ENCODE measurements around the gene MMRN1.

Gene MMRN1

GRCh38 chr4:89897867-89898266, 3.2 kb downstream of the MMRN1 start:
- H3K36me3 ChIP-seq (ENCODE audit: control insufficient read depth, low read length) = no peaks in the 10 kb centered on the region
- no peaks in the 10 kb centered on the region for H4K20me1 ChIP-seq (ENCODE audit: control insufficient read depth, insufficient read depth, low read depth, low read length)
- H3K4me2 ChIP-seq (ENCODE audit: low read length) = no peak overlapping the region
- H3K4me3 ChIP-seq (ENCODE audit: low read length) = no peak overlapping the region
- TF ChIP-seq EZH2phosphoT487 (IDR thresholded peaks at IDR 0.05; ENCODE audit: borderline replicate concordance, low read length) (no peak), CTCF (IDR thresholded peaks at IDR 0.05; ENCODE audit: low read depth, low read length, poor library complexity, severe bottlenecking) (no peak)
- no peaks in the 10 kb centered on the region for H3F3A ChIP-seq (ENCODE audit: control insufficient read depth, insufficient read depth)
- peaks cover 16% of the 10 kb centered on the region for H3K4me1 ChIP-seq (ENCODE audit: control insufficient read depth, low read length)
- no peaks in the 10 kb centered on the region for H3K9me2 ChIP-seq (replicated peaks; ENCODE audit: control insufficient read depth, low read length)
- H3K27ac ChIP-seq (ENCODE audit: low read depth, low read length) = no peak overlapping the region
- H3K9me3 ChIP-seq (ENCODE audit: control insufficient read depth, insufficient read depth, low read length) = no peaks in the 10 kb centered on the region
- peaks cover 7% of the 10 kb centered on the region for H3K27me3 ChIP-seq (ENCODE audit: control insufficient read depth, low read length)
- H3K79me2 ChIP-seq (ENCODE audit: control insufficient read depth, low read length) = no peaks in the 10 kb centered on the region

GRCh38 chr4:89898304-89898716, 3.7 kb downstream of the MMRN1 start:
- Histone ChIP-seq H3K4me2 (ENCODE audit: low read length) (no peak overlapping the region; the same call in 1 of the 2 replicates), H3K36me3 (ENCODE audit: control insufficient read depth, low read length) (no peaks in the 10 kb centered on the region), H3K9me3 (ENCODE audit: control insufficient read depth, insufficient read depth, low read length) (no peaks in the 10 kb centered on the region), H3K79me2 (ENCODE audit: control insufficient read depth, low read length) (no peaks in the 10 kb centered on the region), H3K27me3 (ENCODE audit: control insufficient read depth, low read length) (peaks cover 7% of the 10 kb centered on the region), H3K9me2 (replicated peaks; ENCODE audit: control insufficient read depth, low read length) (no peaks in the 10 kb centered on the region), H3K4me3 (ENCODE audit: low read length) (no peak overlapping the region), H3K4me1 (ENCODE audit: control insufficient read depth, low read length) (peaks cover 16% of the 10 kb centered on the region), H3F3A (ENCODE audit: control insufficient read depth, insufficient read depth) (no peaks in the 10 kb centered on the region), H3K27ac (ENCODE audit: low read depth, low read length) (no peak overlapping the region), H4K20me1 (ENCODE audit: control insufficient read depth, insufficient read depth, low read depth, low read length) (no peaks in the 10 kb centered on the region)
- no peak for TF ChIP-seq EZH2phosphoT487 (IDR thresholded peaks at IDR 0.05; ENCODE audit: borderline replicate concordance, low read length)
- TF ChIP-seq CTCF (IDR thresholded peaks at IDR 0.05; ENCODE audit: low read depth, low read length, poor library complexity, severe bottlenecking) = no peak

GRCh38 chr4:89899152-89899551, 4.5 kb downstream of the MMRN1 start:
- no peaks in the 10 kb centered on the region for H3F3A ChIP-seq (ENCODE audit: control insufficient read depth, insufficient read depth)
- H3K4me2 ChIP-seq (ENCODE audit: low read length) = no peak overlapping the region
- TF ChIP-seq EZH2phosphoT487 (IDR thresholded peaks at IDR 0.05; ENCODE audit: borderline replicate concordance, low read length) (no peak), CTCF (IDR thresholded peaks at IDR 0.05; ENCODE audit: low read depth, low read length, poor library complexity, severe bottlenecking) (no peak)
- H3K4me1 ChIP-seq (ENCODE audit: control insufficient read depth, low read length) = peaks cover 16% of the 10 kb centered on the region
- H4K20me1 ChIP-seq (ENCODE audit: control insufficient read depth, insufficient read depth, low read depth, low read length) = no peaks in the 10 kb centered on the region
- H3K27me3 ChIP-seq (ENCODE audit: control insufficient read depth, low read length) = peaks cover 7% of the 10 kb centered on the region
- H3K79me2 ChIP-seq (ENCODE audit: control insufficient read depth, low read length) = no peaks in the 10 kb centered on the region
- no peak overlapping the region for H3K4me3 ChIP-seq (ENCODE audit: low read length)
- no peaks in the 10 kb centered on the region for H3K9me3 ChIP-seq (ENCODE audit: control insufficient read depth, insufficient read depth, low read length)
- no peaks in the 10 kb centered on the region for H3K9me2 ChIP-seq (replicated peaks; ENCODE audit: control insufficient read depth, low read length)
- H3K27ac ChIP-seq (ENCODE audit: low read depth, low read length) = no peak overlapping the region
- H3K36me3 ChIP-seq (ENCODE audit: control insufficient read depth, low read length) = no peaks in the 10 kb centered on the region

GRCh38 chr4:89899854-89900253, 5.2 kb downstream of the MMRN1 start:
- H3F3A ChIP-seq (ENCODE audit: control insufficient read depth, insufficient read depth) = no peaks in the 10 kb centered on the region
- no peaks in the 10 kb centered on the region for H3K9me2 ChIP-seq (replicated peaks; ENCODE audit: control insufficient read depth, low read length)
- peaks cover 10% of the 10 kb centered on the region for H3K4me1 ChIP-seq (ENCODE audit: control insufficient read depth, low read length)
- no peak overlapping the region for H3K4me3 ChIP-seq (ENCODE audit: low read length)
- H3K27me3 ChIP-seq (ENCODE audit: control insufficient read depth, low read length) = peaks cover 7% of the 10 kb centered on the region
- H3K27ac ChIP-seq (ENCODE audit: low read depth, low read length) = no peak overlapping the region
- H3K9me3 ChIP-seq (ENCODE audit: control insufficient read depth, insufficient read depth, low read length) = no peaks in the 10 kb centered on the region
- no peak overlapping the region for H3K4me2 ChIP-seq (ENCODE audit: low read length)
- no peaks in the 10 kb centered on the region for H4K20me1 ChIP-seq (ENCODE audit: control insufficient read depth, insufficient read depth, low read depth, low read length)
- no peak for TF ChIP-seq CTCF (IDR thresholded peaks at IDR 0.05; ENCODE audit: low read depth, low read length, poor library complexity, severe bottlenecking)
- no peak for TF ChIP-seq EZH2phosphoT487 (IDR thresholded peaks at IDR 0.05; ENCODE audit: borderline replicate concordance, low read length)
- no peaks in the 10 kb centered on the region for H3K79me2 ChIP-seq (ENCODE audit: control insufficient read depth, low read length)
- H3K36me3 ChIP-seq (ENCODE audit: control insufficient read depth, low read length) = no peaks in the 10 kb centered on the region

All from DOHH2 (cell line).